ENCODE measurements around the gene INTS11. TPM values are rescaled to one million over a fixed set of nuclear protein-coding genes. Genes with fewer than 3 reads are reported as not detected.
A peak's percentile ranks its signal among the peaks of the same experiment; 100 is the strongest.

INTS11 gene
- total and polyA plus RNA-seq, 2 of the 13 experiments (the other 11 are each of a cell fraction or from before 2014, with no cell fraction given), result 52.8 to 94.8 TPM

DNA sequence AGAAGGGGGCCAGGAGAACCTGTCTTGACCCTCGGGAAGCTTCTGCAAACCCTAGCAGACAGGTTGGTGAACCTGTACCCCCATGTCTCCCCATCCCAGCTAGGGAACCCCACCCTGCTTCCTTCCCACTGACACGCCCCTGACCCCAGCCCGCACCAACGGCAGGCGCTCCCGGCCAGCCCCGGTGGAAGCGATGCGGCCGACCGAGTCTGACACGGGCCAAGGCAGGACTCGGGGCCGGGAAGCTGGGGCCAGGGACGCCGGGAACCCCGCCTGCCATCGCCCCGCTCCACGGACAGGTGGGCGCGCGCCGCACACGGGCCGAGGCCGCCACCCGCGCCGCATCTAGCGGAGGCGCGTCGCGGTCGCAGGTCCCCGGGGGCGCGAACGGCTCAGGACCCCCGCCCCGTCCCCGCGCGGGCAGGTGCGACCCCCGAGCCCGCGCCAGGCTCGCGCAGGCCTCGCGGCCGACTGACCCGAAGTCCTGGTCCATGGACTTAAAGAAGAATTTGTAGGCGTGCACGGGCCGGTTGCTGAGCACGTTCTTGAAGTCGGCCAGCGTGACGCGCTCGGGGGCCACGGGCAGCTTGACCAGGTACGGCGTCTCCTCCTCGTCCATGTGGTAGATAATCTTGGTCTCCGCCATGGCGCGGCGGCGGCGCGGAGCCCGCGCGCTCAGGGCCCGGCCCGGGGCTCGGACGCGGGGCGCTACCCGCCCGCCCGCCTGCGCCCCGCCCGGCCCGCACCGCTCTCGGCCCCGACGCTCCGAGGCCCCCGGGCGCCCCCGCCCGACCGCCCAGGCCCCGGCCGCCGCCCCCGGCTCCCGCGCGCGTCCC lies 24.2 kb upstream of the INTS11 start (continued):
- TF ChIP-seq, protein P1, sequence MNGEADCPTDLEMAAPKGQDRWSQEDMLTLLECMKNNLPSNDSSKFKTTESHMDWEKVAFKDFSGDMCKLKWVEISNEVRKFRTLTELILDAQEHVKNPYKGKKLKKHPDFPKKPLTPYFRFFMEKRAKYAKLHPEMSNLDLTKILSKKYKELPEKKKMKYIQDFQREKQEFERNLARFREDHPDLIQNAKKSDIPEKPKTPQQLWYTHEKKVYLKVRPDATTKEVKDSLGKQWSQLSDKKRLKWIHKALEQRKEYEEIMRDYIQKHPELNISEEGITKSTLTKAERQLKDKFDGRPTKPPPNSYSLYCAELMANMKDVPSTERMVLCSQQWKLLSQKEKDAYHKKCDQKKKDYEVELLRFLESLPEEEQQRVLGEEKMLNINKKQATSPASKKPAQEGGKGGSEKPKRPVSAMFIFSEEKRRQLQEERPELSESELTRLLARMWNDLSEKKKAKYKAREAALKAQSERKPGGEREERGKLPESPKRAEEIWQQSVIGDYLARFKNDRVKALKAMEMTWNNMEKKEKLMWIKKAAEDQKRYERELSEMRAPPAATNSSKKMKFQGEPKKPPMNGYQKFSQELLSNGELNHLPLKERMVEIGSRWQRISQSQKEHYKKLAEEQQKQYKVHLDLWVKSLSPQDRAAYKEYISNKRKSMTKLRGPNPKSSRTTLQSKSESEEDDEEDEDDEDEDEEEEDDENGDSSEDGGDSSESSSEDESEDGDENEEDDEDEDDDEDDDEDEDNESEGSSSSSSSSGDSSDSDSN (CRISPR knock-in tag; IDR thresholded peaks at IDR 0.05), result no peak; the same call in 1 of the 2 replicates
- TF ChIP-seq SP1 (IDR thresholded peaks at IDR 0.05) (no peak), SP1 (CRISPR knock-in tag; IDR thresholded peaks at IDR 0.05) (no peak), CBX5 (CRISPR knock-in tag; IDR thresholded peaks at IDR 0.05; ENCODE audit: borderline replicate concordance) (no peak), ADNP (CRISPR knock-in tag; IDR thresholded peaks at IDR 0.05) (no peak), MYC (CRISPR knock-in tag; IDR thresholded peaks at IDR 0.05; ENCODE audit: borderline replicate concordance) (0 out of 2 replicates have a peak, but pooled peaks have one; percentile 15), HHEX (CRISPR knock-in tag; IDR thresholded peaks at IDR 0.05) (no peak), ASH2L (IDR thresholded peaks at IDR 0.05; ENCODE audit: insufficient read length, low read depth, low read length) (no peak), ZFY (CRISPR knock-in tag; IDR thresholded peaks at IDR 0.05) (0 out of 2 replicates have a peak, but pooled peaks have one; percentile 10), HMG20A (CRISPR knock-in tag; IDR thresholded peaks at IDR 0.05; ENCODE audit: borderline replicate concordance) (no peak), ZNF207 (IDR thresholded peaks at IDR 0.05; ENCODE audit: borderline replicate concordance) (no peak)
- TF ChIP-seq, protein P2, sequence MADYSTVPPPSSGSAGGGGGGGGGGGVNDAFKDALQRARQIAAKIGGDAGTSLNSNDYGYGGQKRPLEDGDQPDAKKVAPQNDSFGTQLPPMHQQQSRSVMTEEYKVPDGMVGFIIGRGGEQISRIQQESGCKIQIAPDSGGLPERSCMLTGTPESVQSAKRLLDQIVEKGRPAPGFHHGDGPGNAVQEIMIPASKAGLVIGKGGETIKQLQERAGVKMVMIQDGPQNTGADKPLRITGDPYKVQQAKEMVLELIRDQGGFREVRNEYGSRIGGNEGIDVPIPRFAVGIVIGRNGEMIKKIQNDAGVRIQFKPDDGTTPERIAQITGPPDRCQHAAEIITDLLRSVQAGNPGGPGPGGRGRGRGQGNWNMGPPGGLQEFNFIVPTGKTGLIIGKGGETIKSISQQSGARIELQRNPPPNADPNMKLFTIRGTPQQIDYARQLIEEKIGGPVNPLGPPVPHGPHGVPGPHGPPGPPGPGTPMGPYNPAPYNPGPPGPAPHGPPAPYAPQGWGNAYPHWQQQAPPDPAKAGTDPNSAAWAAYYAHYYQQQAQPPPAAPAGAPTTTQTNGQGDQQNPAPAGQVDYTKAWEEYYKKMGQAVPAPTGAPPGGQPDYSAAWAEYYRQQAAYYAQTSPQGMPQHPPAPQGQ (CRISPR knock-in tag; IDR thresholded peaks at IDR 0.05; ENCODE audit: borderline replicate concordance), result no peak
- TF ChIP-seq, protein P3, sequence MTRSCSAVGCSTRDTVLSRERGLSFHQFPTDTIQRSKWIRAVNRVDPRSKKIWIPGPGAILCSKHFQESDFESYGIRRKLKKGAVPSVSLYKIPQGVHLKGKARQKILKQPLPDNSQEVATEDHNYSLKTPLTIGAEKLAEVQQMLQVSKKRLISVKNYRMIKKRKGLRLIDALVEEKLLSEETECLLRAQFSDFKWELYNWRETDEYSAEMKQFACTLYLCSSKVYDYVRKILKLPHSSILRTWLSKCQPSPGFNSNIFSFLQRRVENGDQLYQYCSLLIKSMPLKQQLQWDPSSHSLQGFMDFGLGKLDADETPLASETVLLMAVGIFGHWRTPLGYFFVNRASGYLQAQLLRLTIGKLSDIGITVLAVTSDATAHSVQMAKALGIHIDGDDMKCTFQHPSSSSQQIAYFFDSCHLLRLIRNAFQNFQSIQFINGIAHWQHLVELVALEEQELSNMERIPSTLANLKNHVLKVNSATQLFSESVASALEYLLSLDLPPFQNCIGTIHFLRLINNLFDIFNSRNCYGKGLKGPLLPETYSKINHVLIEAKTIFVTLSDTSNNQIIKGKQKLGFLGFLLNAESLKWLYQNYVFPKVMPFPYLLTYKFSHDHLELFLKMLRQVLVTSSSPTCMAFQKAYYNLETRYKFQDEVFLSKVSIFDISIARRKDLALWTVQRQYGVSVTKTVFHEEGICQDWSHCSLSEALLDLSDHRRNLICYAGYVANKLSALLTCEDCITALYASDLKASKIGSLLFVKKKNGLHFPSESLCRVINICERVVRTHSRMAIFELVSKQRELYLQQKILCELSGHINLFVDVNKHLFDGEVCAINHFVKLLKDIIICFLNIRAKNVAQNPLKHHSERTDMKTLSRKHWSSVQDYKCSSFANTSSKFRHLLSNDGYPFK (CRISPR knock-in tag; IDR thresholded peaks at IDR 0.05; ENCODE audit: borderline replicate concordance), result no peak
